Measurements from ENCODE around the gene DGKH.
A peak's percentile ranks its signal among the peaks of the same experiment; 100 is the strongest.
"Not testable (repeated sequence)": the region's sequence is repeated elsewhere in the genome, so short reads cannot be mapped to it uniquely, and the experiment has no call there.

Gene DGKH

DNA sequence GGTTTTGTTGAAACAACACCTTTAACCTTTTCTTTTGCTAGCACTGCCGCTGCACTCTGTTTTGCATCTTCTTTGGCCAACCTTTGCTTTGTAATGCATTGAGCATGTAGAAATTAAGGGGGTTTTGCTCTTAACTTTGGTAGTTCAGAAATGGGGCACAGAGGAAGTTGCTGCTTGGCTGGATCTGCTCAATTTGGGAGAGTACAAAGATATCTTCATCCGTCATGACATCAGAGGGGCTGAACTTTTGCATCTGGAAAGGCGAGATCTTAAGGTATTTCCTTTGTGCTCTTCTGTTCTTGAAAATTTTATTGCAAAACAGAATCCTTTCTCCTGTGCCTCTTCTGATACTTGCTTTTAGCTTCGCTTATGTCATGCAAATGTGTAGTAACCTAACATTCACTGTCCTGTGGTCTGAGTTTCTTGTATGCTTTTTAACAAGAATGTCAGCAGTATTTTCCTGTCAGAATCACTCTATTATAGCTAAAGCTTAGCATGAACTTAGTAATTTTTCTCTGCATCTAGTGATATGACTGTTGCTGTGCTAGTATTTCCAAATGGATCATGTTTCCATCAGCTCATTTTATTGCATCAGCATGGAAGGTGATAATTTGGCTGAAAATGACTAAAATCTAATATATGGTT, 172.8 kb downstream of the DGKH start:
- no peak overlapping the region for H3K4me3 ChIP-seq (ENCODE audit: low read length)
- TF ChIP-seq CTCF (conservative IDR thresholded peaks at IDR 0.05; ENCODE audit: low read depth, low read length): no peak
- no peak for DNase-seq (ENCODE audit: low read depth)

DNA sequence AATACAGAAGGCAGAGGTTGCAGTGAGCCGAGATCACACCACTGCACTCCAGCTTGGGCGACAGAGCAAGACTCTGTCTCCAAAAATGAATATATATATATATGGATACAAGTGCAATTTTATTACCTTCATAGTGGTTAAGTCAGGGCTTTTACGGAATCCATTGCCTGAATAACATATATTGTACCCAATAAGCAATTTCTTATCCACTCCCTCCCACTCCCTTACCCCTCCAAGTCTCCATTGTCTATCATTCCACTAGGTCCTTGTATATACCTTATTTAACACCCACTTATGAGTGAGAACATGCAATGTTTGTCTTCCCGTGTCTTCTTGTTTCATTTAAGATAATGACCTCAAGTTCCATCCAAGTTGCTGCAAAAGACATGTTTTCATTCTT, 175.2 kb downstream of the DGKH start:
- no peak for TF ChIP-seq CTCF (conservative IDR thresholded peaks at IDR 0.05; ENCODE audit: low read depth, low read length)
- H3K4me3 ChIP-seq (ENCODE audit: low read length): no peak overlapping the region
- no peak for DNase-seq (ENCODE audit: low read depth)

DNA sequence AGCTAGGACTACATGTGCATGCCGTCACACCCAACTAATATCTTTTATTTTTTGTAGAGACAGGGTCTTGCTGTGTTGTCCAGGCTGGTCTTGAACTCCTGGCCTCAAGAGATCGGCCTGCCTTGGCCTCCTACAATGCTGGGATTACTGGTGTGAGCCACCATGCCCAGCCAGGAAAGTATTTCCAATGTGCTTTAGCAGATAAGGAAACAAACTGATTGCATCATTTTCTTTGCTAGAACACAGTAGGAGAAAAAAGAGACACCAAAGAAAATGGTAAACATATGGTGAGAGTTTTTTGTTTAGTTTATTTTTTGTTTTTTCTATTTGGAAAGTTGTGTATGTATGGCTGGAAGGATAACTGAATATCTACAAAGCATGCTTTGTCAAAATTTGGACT, 176.6 kb downstream of the DGKH start:
- no peak overlapping the region for H3K4me3 ChIP-seq (ENCODE audit: low read length)
- no peak for TF ChIP-seq CTCF (conservative IDR thresholded peaks at IDR 0.05; ENCODE audit: low read depth, low read length)
- DNase-seq (ENCODE audit: low read depth): no peak

DNA sequence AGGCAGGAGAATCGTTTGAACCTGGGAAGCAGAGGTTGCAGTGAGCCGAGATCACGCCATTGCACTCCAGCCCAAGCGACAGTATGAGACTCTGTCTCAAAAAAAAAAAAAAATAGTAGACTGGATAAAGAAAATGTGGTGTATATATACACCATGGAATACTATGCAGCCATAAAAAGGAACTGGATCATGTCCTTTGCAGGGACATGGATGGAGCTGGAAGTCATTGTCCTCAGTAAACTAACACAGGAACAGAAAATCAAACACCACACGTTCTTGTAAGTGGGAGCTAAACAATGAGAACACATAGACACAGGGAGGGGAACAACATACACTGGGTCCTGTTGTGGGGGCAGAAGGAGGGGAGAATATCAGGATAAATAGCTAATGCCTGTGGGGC, 178.3 kb downstream of the DGKH start:
- H3K4me3 ChIP-seq (ENCODE audit: low read length); DNase-seq (ENCODE audit: low read depth): not testable (repeated sequence)

GRCh38 chr13:42228527-42228926, 180.1 kb downstream of the DGKH start:
- no peak for DNase-seq (ENCODE audit: low read depth)
- no peak for TF ChIP-seq CTCF (conservative IDR thresholded peaks at IDR 0.05; ENCODE audit: low read depth, low read length)
- H3K4me3 ChIP-seq (ENCODE audit: low read length): no peak overlapping the region

- TF ChIP-seq CTCF (conservative IDR thresholded peaks at IDR 0.05; ENCODE audit: low read depth, low read length): no peak
- H3K4me3 ChIP-seq (ENCODE audit: low read length): no peak overlapping the region
- DNase-seq (ENCODE audit: low read depth): no peak
Measured at GRCh38 chr13:42229287-42229686, 180.8 kb downstream of the DGKH start.

DNA sequence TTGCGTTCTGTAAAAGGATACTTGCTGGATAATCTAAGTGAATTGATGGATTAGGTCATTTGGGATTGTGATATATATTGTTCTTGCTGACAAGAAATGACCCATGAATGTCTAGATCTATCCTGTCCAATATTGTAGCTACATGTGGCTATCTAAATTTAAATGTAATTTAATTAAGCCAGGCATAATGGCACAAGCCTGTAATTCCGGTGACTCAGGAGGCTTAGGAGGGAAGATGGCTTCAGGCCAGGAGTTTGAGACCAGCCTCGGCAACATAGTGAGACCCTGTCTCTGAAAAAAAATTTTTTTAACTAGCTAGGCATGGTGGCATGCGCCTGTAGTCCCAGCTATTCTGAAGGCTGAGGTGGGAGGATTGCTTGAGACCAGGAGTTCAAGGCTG, 184.2 kb downstream of the DGKH start:
- no peak for DNase-seq (ENCODE audit: low read depth)
- no peak overlapping the region for H3K4me3 ChIP-seq (ENCODE audit: low read length)
- no peak for TF ChIP-seq CTCF (conservative IDR thresholded peaks at IDR 0.05; ENCODE audit: low read depth, low read length)

DNA sequence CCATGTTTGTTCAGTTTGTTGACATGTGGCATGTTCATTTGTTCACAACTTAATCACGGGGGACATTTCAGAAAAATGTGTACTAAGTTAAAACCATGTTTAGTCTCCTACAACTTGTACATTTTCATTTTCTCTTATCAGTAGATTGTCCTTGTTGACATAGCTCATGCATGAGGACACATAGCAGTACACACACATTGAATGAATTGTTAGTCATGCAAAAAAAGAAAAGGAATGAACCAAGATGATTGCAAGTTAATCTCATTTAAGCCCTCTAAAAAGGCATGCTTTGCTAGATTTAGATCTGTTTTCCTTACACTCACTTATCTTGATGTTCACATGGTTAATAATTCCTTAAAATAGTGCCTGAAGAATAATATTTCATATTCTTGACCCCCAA, 185.3 kb downstream of the DGKH start:
- no peak for TF ChIP-seq CTCF (conservative IDR thresholded peaks at IDR 0.05; ENCODE audit: low read depth, low read length)
- DNase-seq (ENCODE audit: low read depth): peak; percentile 35
- H3K4me3 ChIP-seq (ENCODE audit: low read length): no peak overlapping the region
